Activated CD8-positive, alpha-beta T cell treated with anti-CD3 and anti-CD28 coated beads for 36 hours (primary cell): ENCODE results near the gene BNIP2. TPM values are rescaled to one million over a fixed set of nuclear protein-coding genes. Genes with fewer than 3 reads are reported as not detected.
"Not testable (repeated sequence)": the region's sequence is repeated elsewhere in the genome, so short reads cannot be mapped to it uniquely, and the experiment has no call there.

Experiments used
- ATAC-seq: fragments of 200-7000 bp; cut with Tn5 transposase; one replicate; pipeline ENCODE4 v1.10.0; 2021; ENCODE audit warnings: mild to moderate bottlenecking, moderate library complexity
- CTCF ChIA-PET: fragments of 350-600 bp; sonication (Branson Sonifier 250); formaldehyde crosslinking; loops from one replicate; lab custom pipeline; 2021; ENCODE audit warnings: antibody characterized with exemption; lab: Charles Lee
- POLR2A ChIA-PET: fragments of 350-600 bp; sonication (Branson Sonifier 250); formaldehyde crosslinking; loops from one replicate; lab custom pipeline; 2021; ENCODE audit warnings: antibody characterized with exemption; lab: Charles Lee
- DNase-seq: peaks from one replicate; pipeline ENCODE4 v3.0.0-alpha.2; 2020
- H3K27ac Mint-ChIP-seq: one replicate; pipeline ENCODE4 v1.8.0; 2021; ENCODE audit warnings: mild to moderate bottlenecking, mixed read lengths
- H3K27me3 Mint-ChIP-seq: one replicate; pipeline ENCODE4 v1.8.0; 2021; ENCODE audit warnings: mixed read lengths
- H3K36me3 Mint-ChIP-seq: one replicate; pipeline ENCODE4 v1.8.0; 2021; ENCODE audit warnings: low read depth, mixed read lengths
- H3K4me1 Mint-ChIP-seq: one replicate; pipeline ENCODE4 v1.8.0; 2021; ENCODE audit warnings: low read depth, mixed read lengths
- H3K4me3 Mint-ChIP-seq: one replicate; pipeline ENCODE4 v1.8.0; 2021; ENCODE audit warnings: mild to moderate bottlenecking, moderate library complexity, mixed read lengths
- H3K9me3 Mint-ChIP-seq: one replicate; pipeline ENCODE4 v1.8.0; 2021; ENCODE audit warnings: mixed read lengths
- CTCF ChIP-seq: fragments of 200-600 bp; IDR thresholded peaks from one replicate; pipeline ENCODE4 v1.8.0; 2022; ENCODE audit warnings: antibody characterized with exemption, mild to moderate bottlenecking
- intact Hi-C: fragments of 100-400 bp; cut with micrococcal nuclease; formaldehyde crosslinking; loops from one replicate; pipeline ENCODE4 v1.10.0; 2022
- total RNA-seq, 2 experiments: library from RNA; stranded (reverse); gene quantifications; one replicate each; pipeline ENCODE4 v1.2.3, GENCODE V29; 2021

Gene BNIP2
- total RNA-seq, 2 experiments from 2014 or later: 52.2 to 53.2 TPM

- ATAC-seq: no peak
- DNase-seq: no peak
Measured at GRCh38 chr15:59699810-59700431, 10.8 kb upstream of the BNIP2 start.

GRCh38 chr15:59698065-59698464 is 8.9 kb upstream of the BNIP2 start:
- CTCF ChIA-PET, POLR2A ChIA-PET, ATAC-seq, H3K36me3 Mint-ChIP-seq, H3K9me3 Mint-ChIP-seq, H3K4me3 Mint-ChIP-seq, H3K4me1 Mint-ChIP-seq, DNase-seq, H3K27me3 Mint-ChIP-seq, H3K27ac Mint-ChIP-seq, intact Hi-C loops: not testable (repeated sequence)

More at GRCh38 chr15:59699810-59700431, 10.8 kb upstream of the BNIP2 start:
- CTCF ChIA-PET: interaction anchor here (1.5 kb wide), 1 partner anchor 11 kb away, joined by 5 read pairs; no protein-coding TSS in a partner anchor
- intact Hi-C loops: no loop called here
- Mint-ChIP-seq H3K9me3 (no peaks in the 10 kb centered on the region), H3K36me3 (no peaks in the 10 kb centered on the region), H3K27me3 (no peaks in the 10 kb centered on the region), H3K4me1 (no peaks in the 10 kb centered on the region), H3K27ac (no peak overlapping the region), H3K4me3 (no peak overlapping the region)
- no peak for TF ChIP-seq CTCF
- POLR2A ChIA-PET: no interaction called here

DNA sequence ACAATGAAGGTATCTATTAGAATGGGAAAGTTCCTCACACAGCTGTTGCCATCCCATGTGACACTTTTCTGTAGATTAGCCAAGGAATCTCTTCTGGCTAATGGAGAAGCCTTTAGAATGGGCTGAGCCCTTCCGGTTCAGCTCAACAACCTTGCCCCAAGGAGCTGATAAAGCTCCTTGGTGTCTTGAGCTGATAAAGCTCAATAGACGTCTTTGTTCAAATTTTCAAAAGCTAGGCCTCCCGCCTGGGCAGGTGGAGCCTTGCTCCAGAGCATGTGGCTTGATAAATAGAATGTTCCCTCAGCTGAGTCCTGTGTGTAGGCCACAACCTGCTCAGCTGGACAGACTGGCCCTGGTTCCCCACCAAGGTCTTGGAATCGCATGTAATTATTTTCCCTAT is 7.2 kb upstream of the BNIP2 start:
- ChIA-PET CTCF (interaction anchor here (1.0 kb wide), 1 partner anchor 29 kb away, joined by 3 read pairs; no protein-coding TSS in a partner anchor), POLR2A (no interaction called here)
- Mint-ChIP-seq H3K9me3 (no peaks in the 10 kb centered on the region), H3K4me3 (no peak overlapping the region), H3K4me1 (no peaks in the 10 kb centered on the region), H3K27ac (no peak overlapping the region), H3K27me3 (no peaks in the 10 kb centered on the region), H3K36me3 (no peaks in the 10 kb centered on the region)
- DNase-seq (no peak), ATAC-seq (no peak)
- intact Hi-C loops: no loop called here
- no peak for TF ChIP-seq CTCF

- H3K27ac Mint-ChIP-seq: no peak overlapping the region
- peaks cover 10% of the 10 kb centered on the region for H3K4me1 Mint-ChIP-seq
Measured at GRCh38 chr15:59694779-59695178, 5.7 kb upstream of the BNIP2 start.

DNA sequence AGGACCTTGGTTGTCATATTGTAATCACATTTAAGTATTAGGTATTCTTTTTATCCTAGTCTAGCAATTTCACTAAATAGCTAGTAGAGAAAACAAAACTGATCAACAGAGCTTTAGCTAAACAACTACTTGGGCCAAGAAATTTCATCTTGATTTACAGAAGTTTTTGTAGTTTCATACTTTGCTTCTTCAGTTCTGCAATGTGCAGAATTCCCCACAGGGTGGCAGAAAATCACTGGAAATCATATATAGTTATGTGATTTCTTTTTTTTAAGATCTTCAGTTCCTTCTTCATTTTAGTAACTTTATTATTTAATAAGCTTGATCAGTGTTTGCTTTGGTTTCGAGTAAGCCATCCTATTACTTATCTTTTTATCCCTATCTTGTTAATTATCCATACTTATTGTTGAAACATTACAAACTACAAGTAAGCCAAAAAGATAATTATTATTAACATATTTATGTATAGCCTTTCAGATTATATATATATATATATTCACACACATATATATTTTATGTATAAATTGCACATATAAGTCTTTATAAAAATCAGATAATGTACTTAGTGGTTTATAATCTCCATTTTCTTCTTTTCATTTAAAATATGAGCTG is 2.2 kb upstream of the BNIP2 start:
- peak; percentile 63 for TF ChIP-seq CTCF
- Mint-ChIP-seq H3K27ac (no peak overlapping the region), H3K36me3 (peaks cover 9% of the 10 kb centered on the region), H3K9me3 (no peaks in the 10 kb centered on the region), H3K4me3 (peak overlapping the region; percentile 40), H3K27me3 (no peaks in the 10 kb centered on the region), H3K4me1 (peaks cover 24% of the 10 kb centered on the region)
- ATAC-seq (no peak), DNase-seq (peak; percentile 75)
- CTCF ChIA-PET: interaction anchor here (0.6 to 3.8 kb wide), 24 partner anchors 10 to 735 kb away, joined by 3 to 27 read pairs (median 3); partner anchors contain the start of gene GTF2A2
- intact Hi-C loops: no loop called here
- POLR2A ChIA-PET: no interaction called here

More at GRCh38 chr15:59694779-59695178, 5.7 kb upstream of the BNIP2 start:
- TF ChIP-seq CTCF: no peak
- Mint-ChIP-seq H3K36me3 (no peaks in the 10 kb centered on the region), H3K4me3 (no peak overlapping the region), H3K27me3 (no peaks in the 10 kb centered on the region), H3K9me3 (no peaks in the 10 kb centered on the region)
- POLR2A ChIA-PET: no interaction called here
- CTCF ChIA-PET: interaction anchor here (1.5 kb wide), 1 partner anchor 30 kb away, joined by 3 read pairs; no protein-coding TSS in a partner anchor
- no peak for DNase-seq
- ATAC-seq: no peak
- intact Hi-C loops: no loop called here
